PC-3 (cell line): ENCODE data around the gene NOP56.

Experiments
- CTCF ChIP-seq: fragments of 300-600 bp; sonication (generic); conservative IDR thresholded peaks from 2 replicates; pipeline ENCODE4 v1.5.1; 2017; ENCODE audit warnings: antibody characterized with exemption, low read depth, mild to moderate bottlenecking, low read length
- EZH2 ChIP-seq: fragments of 300-600 bp; sonication (generic); IDR thresholded peaks from one replicate; pipeline ENCODE4 v1.6.1; 2017; ENCODE audit warnings: antibody characterized with exemption, mild to moderate bottlenecking, low read length; ENCODE audit not compliant: unreplicated experiment

DNA sequence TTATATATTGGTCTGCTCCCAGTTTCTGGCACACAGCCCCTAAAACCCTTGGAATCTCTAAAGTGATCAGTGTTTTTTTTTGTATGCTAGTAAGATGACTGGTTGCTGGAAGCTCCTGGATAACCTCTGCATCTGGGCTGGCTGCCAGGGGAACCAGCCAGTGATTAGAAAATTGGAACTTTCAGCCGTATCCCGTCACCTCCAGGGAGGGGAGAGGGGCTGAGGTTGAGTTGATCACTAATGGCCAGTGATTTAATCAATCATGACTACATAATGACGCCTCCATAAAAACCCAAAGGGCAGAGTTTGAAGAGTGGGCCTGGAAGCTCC, 48.0 kb upstream of the NOP56 start:
- TF ChIP-seq CTCF, result no peak
- no peak for TF ChIP-seq EZH2
